Measurements from ENCODE around the gene BANF2.

The BANF2 gene

DNA sequence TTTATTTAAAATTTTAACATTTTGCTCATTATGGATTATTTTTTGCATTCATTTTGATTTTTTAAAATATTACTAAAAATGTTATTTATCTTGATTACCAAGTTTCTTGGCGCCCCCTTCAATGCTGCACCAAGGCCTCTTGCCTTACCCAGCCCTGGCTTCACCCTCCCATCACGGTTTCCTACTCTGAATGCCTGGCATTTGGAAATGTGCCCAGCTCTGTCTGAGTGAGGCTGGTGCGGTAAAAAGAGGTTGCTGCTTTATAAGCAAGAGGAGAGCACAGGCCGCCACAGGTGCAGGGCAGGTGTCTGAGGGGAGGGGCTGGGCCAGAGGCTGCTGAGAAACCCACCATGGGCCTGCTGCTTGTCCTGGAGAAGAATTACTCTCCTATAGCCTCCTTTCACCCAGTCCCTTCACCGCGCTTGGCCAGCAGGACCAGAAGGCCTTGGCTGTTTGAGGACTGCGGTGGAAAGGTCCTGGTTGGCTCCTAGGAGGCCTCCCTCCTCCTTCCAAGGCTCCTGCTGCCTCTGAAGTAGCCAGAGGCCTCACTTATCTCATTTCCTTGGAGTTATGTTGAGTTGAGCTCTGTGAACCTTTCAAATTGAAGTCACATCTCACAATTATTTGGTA, 62.6 kb downstream of the BANF2 start:
- no peak for ATAC-seq
- TF ChIP-seq ZC3H10 (CRISPR knock-in tag; IDR thresholded peaks at IDR 0.05) (no peak), GLIS3 (CRISPR knock-in tag; IDR thresholded peaks at IDR 0.05) (no peak), PPARA (CRISPR knock-in tag; IDR thresholded peaks at IDR 0.05; ENCODE audit: borderline replicate concordance) (no peak), TCF4 (CRISPR knock-in tag; IDR thresholded peaks at IDR 0.05; ENCODE audit: borderline replicate concordance) (no peak), TOX (CRISPR knock-in tag; IDR thresholded peaks at IDR 0.05; ENCODE audit: borderline replicate concordance) (no peak)

- TF ChIP-seq POU6F1 (CRISPR knock-in tag; IDR thresholded peaks at IDR 0.05; ENCODE audit: borderline replicate concordance, low read depth) (no peak), TCF4 (CRISPR knock-in tag; IDR thresholded peaks at IDR 0.05; ENCODE audit: borderline replicate concordance) (no peak), ZNF565 (CRISPR knock-in tag; conservative IDR thresholded peaks at IDR 0.05; ENCODE audit: low read depth) (no peak), SNAI2 (CRISPR knock-in tag; IDR thresholded peaks at IDR 0.05) (no peak), ARNTL (CRISPR knock-in tag; IDR thresholded peaks at IDR 0.05; ENCODE audit: borderline replicate concordance, low read depth) (no peak), PPARA (CRISPR knock-in tag; IDR thresholded peaks at IDR 0.05; ENCODE audit: borderline replicate concordance) (no peak), ESRRG (CRISPR knock-in tag; IDR thresholded peaks at IDR 0.05) (no peak), GLIS3 (CRISPR knock-in tag; IDR thresholded peaks at IDR 0.05) (no peak), ZNF8 (CRISPR knock-in tag; IDR thresholded peaks at IDR 0.05) (no peak), ZFP3 (CRISPR knock-in tag; IDR thresholded peaks at IDR 0.05) (no peak), ZNF70 (CRISPR knock-in tag; IDR thresholded peaks at IDR 0.05) (no peak), ZFP30 (CRISPR knock-in tag; IDR thresholded peaks at IDR 0.05) (no peak), ISL1 (CRISPR knock-in tag; IDR thresholded peaks at IDR 0.05) (no peak)
- TF ChIP-seq, protein P1, sequence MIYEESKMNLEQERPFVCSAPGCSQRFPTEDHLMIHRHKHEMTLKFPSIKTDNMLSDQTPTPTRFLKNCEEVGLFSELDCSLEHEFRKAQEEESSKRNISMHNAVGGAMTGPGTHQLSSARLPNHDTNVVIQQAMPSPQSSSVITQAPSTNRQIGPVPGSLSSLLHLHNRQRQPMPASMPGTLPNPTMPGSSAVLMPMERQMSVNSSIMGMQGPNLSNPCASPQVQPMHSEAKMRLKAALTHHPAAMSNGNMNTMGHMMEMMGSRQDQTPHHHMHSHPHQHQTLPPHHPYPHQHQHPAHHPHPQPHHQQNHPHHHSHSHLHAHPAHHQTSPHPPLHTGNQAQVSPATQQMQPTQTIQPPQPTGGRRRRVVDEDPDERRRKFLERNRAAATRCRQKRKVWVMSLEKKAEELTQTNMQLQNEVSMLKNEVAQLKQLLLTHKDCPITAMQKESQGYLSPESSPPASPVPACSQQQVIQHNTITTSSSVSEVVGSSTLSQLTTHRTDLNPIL (CRISPR knock-in tag; IDR thresholded peaks at IDR 0.05; ENCODE audit: low read depth), result no peak
- no peak for ATAC-seq
Measured at GRCh38 chr20:17762873-17763557, 63.2 kb downstream of the BANF2 start.

DNA sequence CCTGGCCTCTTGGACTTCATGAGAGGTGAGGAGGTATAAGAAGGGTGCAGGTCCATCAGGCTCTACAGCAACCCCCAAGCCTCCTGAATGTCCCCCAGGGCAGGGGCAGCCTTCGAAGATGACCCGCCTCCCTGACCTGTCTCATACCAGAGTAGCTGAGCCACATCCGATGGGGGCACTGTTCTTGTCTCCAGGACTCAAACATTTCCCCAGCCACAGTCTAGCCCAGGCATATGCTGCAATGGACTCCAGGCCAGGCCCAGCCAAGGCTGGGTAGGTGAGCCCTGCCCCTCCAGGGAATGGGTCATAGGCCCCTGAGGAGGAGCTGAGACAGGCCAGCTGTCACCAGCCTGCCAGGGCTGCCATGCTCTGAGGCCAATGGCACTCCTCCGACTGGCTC, 65.3 kb downstream of the BANF2 start:
- ATAC-seq, result no peak
- TF ChIP-seq CSDC2 (CRISPR knock-in tag; IDR thresholded peaks at IDR 0.05), result no peak
- TF ChIP-seq ZNF70 (CRISPR knock-in tag; IDR thresholded peaks at IDR 0.05), result no peak
- no peak for TF ChIP-seq SNAI2 (CRISPR knock-in tag; IDR thresholded peaks at IDR 0.05)
- no peak for TF ChIP-seq ZNF565 (CRISPR knock-in tag; conservative IDR thresholded peaks at IDR 0.05; ENCODE audit: low read depth)
- no peak for TF ChIP-seq BACH2 (CRISPR knock-in tag; IDR thresholded peaks at IDR 0.05; ENCODE audit: borderline replicate concordance)
- no peak for TF ChIP-seq TSHZ2 (CRISPR knock-in tag; IDR thresholded peaks at IDR 0.05)
- TF ChIP-seq POU6F1 (CRISPR knock-in tag; IDR thresholded peaks at IDR 0.05; ENCODE audit: borderline replicate concordance, low read depth), result no peak
- TF ChIP-seq, protein P2, sequence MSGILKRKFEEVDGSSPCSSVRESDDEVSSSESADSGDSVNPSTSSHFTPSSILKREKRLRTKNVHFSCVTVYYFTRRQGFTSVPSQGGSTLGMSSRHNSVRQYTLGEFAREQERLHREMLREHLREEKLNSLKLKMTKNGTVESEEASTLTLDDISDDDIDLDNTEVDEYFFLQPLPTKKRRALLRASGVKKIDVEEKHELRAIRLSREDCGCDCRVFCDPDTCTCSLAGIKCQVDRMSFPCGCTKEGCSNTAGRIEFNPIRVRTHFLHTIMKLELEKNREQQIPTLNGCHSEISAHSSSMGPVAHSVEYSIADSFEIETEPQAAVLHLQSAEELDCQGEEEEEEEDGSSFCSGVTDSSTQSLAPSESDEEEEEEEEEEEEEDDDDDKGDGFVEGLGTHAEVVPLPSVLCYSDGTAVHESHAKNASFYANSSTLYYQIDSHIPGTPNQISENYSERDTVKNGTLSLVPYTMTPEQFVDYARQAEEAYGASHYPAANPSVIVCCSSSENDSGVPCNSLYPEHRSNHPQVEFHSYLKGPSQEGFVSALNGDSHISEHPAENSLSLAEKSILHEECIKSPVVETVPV (CRISPR knock-in tag; IDR thresholded peaks at IDR 0.05), result no peak
- TF ChIP-seq ZC3H10 (CRISPR knock-in tag; IDR thresholded peaks at IDR 0.05), result no peak
- TF ChIP-seq ARNTL (CRISPR knock-in tag; IDR thresholded peaks at IDR 0.05; ENCODE audit: borderline replicate concordance, low read depth), result no peak
- TF ChIP-seq RARB (CRISPR knock-in tag; IDR thresholded peaks at IDR 0.05), result no peak
- TF ChIP-seq, protein P3, sequence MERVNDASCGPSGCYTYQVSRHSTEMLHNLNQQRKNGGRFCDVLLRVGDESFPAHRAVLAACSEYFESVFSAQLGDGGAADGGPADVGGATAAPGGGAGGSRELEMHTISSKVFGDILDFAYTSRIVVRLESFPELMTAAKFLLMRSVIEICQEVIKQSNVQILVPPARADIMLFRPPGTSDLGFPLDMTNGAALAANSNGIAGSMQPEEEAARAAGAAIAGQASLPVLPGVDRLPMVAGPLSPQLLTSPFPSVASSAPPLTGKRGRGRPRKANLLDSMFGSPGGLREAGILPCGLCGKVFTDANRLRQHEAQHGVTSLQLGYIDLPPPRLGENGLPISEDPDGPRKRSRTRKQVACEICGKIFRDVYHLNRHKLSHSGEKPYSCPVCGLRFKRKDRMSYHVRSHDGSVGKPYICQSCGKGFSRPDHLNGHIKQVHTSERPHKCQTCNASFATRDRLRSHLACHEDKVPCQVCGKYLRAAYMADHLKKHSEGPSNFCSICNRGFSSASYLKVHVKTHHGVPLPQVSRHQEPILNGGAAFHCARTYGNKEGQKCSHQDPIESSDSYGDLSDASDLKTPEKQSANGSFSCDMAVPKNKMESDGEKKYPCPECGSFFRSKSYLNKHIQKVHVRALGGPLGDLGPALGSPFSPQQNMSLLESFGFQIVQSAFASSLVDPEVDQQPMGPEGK (CRISPR knock-in tag; IDR thresholded peaks at IDR 0.05; ENCODE audit: borderline replicate concordance), result no peak
